HG03565 (cell line): ENCODE measurements around the gene MYO5B.
"Not testable (repeated sequence)": the region's sequence is repeated elsewhere in the genome, so short reads cannot be mapped to it uniquely, and the experiment has no call there.

Experiments used
- ATAC-seq: cut with Tn5 transposase; IDR thresholded peaks from one replicate; pipeline ENCODE4 v1.9.1; 2021; ENCODE audit warnings: mild to moderate bottlenecking, moderate library complexity; ENCODE audit not compliant: unreplicated experiment

The MYO5B gene

GRCh38 chr18:49811151-49811938 lies 383.6 kb downstream of the MYO5B start:
- ATAC-seq: no peak

GRCh38 chr18:49808553-49809191 lies 386.3 kb downstream of the MYO5B start:
- not testable (repeated sequence) for ATAC-seq

- ATAC-seq: no peak
Observed at GRCh38 chr18:49804096-49804495, 390.9 kb downstream of the MYO5B start.

GRCh38 chr18:49802623-49803022 lies 392.3 kb downstream of the MYO5B start:
- no peak for ATAC-seq

- not testable (repeated sequence) for ATAC-seq
Observed at GRCh38 chr18:49800491-49800890, 394.5 kb downstream of the MYO5B start.

- ATAC-seq: not testable (repeated sequence)
Observed at GRCh38 chr18:49799806-49800205, 395.1 kb downstream of the MYO5B start.

GRCh38 chr18:49798001-49798400 lies 396.9 kb downstream of the MYO5B start:
- ATAC-seq: no peak

GRCh38 chr18:49795612-49796552 lies 399.1 kb downstream of the MYO5B start:
- ATAC-seq: no peak

- no peak for ATAC-seq
Observed at GRCh38 chr18:49794743-49795142, 400.2 kb downstream of the MYO5B start.

GRCh38 chr18:49789560-49790134 lies 405.3 kb downstream of the MYO5B start:
- ATAC-seq: not testable (repeated sequence)

GRCh38 chr18:49788327-49788898 lies 406.5 kb downstream of the MYO5B start:
- ATAC-seq: peak; percentile 63

- ATAC-seq: no peak
Observed at GRCh38 chr18:49786019-49786720, 408.8 kb downstream of the MYO5B start.

- no peak for ATAC-seq
Observed at GRCh38 chr18:49784427-49785185, 410.3 kb downstream of the MYO5B start.

- not testable (repeated sequence) for ATAC-seq
Observed at GRCh38 chr18:49783631-49784030, 411.3 kb downstream of the MYO5B start.

GRCh38 chr18:49778826-49779465 lies 416.0 kb downstream of the MYO5B start:
- ATAC-seq: no peak
